HG03060 (cell line): ENCODE results near the gene RFT1.
"Not testable (repeated sequence)": the region's sequence is repeated elsewhere in the genome, so short reads cannot be mapped to it uniquely, and the experiment has no call there.

Experiments
- ATAC-seq: cut with Tn5 transposase; IDR thresholded peaks from one replicate; pipeline ENCODE4 v1.9.1; 2021; ENCODE audit warnings: low read depth, moderate number of reproducible peaks; ENCODE audit not compliant: unreplicated experiment

Gene RFT1

DNA sequence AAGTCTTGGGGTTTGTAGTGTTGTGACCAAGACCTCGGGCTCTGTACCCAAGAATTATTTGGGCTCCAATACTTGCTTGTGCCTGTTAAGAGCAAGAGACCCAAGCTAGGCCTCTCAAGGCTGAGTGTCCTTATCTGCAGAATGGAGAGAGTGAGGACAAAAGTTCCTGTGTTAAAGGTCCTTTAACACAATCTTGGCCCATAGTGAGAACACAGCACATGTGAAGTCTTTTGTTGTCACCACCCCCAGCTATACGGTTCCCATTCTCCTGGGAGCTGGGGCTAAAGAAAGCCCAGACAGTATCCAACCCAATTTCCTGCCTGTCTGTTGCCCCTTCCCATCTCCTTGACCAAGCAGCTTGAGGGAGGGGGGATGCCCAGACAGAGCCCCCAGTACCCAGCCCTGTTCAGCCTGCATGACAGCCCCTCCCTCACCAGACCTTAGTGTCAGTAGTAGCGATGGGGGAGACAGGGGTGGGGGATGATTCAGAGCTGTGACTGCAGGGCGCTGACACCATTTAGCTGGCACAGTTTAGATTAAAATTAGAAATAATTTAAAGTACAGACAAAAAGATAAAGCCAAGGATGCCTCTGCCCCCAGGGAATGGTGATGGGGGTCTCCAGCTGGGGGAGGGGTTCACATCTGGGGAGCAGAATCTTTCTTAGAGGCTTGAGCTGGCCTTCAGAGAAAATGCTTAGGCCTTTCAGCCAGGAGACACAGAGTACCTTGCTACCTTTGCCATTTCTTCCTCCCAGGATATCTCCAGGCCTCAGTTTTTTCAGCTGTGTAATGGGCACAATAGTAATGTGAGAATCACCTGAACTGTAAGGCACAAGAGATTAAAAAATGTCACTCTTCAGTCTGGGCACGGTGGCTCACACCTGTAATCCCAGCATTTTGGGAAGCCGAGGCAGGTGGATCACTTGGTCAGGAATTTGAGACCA, 33.5 kb upstream of the RFT1 start:
- no peak for ATAC-seq

DNA sequence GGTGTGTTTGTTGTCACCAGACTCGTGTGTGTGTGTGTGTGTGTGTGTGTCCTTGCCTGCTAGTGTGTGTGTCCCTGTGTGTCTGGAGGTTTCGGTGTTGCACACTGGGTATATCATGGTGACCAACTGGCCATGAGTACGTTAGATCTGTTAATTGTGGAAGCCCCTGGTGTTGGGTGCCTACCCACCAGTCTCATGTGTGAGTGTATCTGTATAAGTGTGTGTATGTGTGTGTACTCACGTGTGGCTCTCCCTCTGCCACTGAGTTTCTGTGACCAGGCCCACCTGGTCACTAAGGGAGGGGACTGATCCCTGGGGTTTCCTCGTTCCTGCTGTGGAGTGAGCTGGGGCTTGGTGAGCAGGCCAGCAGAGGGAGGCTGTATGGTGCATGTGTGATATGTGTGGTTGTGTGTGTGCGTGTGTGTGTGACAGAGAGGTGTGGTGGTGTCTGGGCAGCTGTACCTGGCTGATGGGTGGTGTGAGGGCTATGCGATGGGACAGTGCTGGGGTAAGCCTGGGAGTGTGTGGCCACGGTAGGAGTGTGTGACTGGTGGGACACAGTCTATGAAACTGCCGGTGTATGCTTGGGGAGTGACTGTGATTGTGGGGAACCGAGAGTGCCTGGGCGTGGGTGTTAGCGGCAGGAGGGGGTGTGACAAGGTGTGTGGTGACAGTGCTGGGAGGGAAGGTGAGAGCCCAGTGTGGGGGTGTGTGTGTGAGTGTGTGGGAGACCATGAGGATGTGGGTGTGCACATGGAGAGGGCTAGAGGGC, 32.6 kb upstream of the RFT1 start:
- no peak for ATAC-seq

DNA sequence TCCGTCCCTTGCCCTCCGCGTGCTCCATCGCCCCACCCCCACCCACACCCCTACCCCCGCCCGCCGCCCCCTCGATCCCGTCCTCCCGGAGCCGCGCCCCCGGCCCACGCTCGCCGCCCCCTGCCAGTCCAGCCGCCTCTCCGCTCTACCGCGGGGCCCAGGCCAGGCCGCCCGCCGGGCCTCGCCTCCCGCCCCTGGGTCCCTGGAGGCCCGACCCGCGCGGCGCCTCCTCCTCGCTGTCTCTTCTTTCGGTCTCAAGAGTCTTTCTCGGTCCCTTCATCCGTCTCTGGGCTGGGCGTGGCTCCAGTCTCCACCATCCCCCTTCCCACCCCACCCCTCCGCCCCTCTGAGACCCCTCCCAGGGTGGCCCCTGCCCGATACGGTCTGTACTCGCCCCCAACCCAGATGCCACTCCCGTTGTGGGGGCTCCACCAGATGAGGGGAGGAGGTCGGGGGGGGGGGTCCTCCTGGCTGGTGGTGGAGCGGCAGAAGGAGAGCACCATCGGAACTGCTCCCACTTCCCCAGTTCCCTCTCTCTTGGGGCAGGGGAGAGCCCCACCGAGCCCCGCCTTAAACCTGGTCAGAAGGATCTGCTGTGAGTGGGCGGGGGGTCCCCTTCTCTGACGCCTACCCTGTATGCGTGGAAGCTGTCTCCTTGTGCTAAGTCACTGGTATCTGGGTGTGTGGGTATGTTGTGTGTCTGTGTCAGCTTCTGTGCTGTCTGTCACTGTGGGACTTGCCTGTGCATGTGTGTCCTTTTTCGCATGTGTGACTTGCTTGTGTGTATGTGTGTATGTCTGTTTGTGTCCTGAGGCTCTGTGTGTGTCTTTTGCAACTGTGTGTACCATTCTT, 31.8 kb upstream of the RFT1 start:
- ATAC-seq = no peak

DNA sequence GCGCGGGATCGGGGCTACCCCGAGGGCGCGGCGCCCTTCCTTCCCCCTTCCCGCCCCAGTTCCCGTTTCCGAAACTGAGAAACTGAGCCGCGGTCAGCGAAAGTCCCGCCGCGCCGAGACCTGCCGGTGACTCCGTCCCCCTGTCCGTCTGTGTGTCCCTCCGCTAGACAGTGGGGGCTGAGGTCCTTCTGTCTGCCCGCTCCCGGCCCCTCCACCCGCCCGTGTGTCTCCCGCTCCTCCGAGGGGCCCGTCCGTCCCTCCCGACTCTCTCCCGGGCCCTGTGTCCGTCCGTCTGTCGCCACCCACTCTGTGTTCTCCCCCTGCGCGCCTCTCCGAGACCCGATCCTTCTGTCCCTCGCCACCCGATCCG, 31.2 kb upstream of the RFT1 start:
- ATAC-seq = no peak

DNA sequence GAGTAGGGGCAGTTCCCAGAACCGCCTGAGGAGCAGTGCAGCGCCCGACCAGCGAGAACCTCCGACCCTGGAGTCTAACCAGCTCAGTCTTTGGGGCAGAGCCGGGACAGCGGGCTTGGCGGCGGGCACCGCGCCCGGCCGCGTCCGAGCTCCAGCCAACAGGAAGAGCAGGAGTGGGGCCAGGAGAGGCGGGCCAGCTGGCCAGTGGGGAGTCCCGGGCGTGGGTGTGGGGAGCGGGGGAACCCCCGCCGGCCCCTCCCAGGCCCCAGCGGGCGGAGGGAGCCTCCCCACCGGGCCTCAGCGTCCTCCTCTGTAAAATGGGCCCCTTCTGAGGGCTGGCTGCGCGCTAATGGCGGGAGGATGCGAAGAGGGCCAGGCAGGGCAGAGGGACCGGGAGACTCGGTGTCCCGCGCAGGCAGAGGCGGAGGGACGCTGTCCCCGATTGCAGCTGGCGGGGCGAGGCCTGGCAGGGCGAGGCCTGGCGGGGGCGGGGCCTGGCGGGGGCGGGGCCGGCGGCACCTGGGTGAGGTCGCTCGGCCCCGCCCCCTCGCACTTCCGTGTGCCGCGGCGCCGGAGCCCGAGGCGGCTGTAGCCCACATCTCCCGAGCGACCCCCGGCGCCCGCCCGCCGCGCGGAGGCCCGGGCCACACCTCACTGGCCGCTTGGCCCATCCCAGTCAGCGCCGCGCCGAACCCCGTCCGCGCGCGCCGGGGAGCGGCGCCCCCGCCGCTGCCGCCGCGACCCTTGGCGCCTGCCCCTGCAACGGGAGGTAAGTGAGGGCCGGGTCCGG, 30.6 kb upstream of the RFT1 start, which contains the start of gene PRKCD:
Gene PRKCD (plus strand): TSS at position 550 of the 790 bp plus-strand sequence. CDS start 17,214 bp downstream, outside the sequence.
- no peak for ATAC-seq

DNA sequence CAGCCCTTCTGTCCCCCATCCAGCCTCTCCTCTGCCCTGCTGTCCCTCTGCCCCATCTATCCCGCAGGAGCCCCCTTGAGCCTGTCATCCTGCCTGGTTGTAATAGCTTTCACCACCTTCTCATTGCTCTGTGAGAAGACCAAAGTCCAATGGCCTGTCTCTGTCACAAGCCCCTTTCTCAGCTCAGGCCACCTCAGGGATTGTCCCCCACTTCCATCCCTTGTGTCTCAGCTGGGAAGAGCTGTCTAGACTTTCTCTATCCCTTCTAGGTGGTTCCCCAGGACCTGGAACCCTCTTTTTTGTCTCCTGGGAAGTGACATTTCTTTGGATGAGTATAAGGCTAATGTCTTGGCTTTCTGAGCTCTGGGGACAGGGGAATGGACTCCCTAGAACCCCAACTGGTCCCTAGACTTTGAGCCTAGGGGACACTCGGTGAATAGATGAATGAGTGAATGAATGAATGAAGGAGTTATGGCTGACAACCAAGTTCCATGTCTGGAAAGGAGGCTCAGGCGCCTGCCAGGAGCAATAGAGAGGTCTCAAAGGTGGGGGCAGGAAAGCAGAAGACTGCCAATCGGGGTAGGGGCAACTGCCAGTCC, 29.9 kb upstream of the RFT1 start:
- no peak for ATAC-seq

DNA sequence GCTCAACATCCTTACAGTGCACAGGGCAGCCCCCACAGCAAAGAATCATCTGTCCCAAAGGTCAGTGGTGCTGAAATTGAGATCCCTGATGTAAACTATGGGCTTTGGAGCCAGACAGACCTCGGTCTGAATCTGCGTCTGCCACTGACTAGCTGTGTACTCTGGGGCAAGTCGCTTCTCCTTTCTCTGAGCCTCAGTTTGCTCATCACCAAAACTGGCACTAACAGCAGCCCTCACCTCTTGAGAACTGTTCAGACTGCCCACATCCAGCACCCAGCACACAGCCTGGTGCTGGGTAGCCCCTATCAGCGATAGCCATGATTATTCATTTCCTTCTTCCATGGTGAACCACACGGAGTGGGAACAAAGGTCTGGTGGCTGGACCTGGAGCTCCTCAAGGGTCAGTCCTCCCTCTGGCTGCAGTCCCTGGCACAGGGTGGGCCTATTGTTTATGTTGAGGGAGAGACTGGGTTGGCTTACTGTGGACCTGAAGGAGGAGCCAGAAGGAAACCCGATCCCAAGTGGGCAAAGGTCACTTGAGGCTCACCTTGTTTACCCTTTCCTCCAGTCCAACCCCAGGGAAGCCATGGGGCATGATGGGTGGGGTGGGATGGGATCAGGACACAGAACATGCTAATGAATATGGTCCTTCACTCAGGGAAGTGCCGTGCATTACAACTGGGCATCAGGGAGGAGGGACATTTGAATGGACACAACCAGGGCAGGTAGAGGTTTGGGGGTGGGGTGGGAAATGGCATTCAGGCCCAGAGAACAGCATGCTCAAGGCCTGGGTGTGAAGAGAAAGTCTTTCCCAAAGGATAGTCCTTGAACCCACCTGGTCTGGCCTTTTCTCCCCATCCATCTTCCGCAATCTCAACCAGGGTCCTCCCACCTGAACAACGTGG, 29.2 kb upstream of the RFT1 start:
- no peak for ATAC-seq

DNA sequence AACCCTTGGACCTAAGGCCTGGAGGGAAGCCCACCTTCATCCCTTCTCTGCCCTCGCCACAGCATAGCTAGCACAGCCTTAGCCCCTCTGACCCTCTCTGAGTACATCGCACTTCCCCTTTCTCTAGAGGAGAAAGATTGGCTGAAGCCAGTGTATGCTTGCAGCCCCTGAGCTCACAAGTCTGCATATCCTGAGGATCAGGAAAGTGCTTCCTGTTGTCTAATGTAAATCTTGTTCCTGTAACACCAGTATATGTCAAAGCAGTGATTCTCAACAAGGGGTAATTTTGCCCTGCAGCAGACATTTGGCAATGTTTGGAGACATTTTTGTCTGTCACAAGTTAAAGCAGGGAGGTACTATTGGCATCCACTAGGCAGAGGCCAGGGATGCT, 28.5 kb upstream of the RFT1 start:
- no peak for ATAC-seq

DNA sequence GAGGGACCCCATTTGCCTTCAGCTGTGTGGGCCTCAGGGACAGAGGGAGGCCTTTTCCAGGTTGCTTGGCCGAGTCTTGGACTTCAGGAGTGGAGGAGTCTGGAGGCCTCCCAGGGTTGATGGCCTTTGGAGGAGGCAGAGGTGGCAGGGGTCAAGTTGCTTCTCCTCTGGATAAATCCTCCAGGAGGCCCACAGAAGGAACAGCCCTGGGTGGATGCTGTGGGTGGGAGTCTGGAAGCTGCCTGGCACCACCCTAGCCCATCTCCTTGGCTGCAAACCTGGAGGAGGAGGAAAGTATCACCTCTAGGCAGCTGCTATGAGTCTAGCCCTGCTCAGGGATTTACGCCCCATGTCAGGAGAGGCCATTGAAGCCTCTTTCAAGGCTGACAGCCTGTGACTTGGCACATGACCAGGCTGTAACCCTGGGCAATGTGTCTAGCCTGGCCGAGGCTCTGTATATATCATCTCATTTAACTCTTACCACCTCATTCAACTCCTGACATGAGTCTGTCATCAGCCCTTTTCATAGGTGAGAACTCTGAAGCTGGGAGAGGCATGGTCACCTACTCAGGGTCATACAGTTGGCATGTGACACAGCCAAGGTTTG, 27.8 kb upstream of the RFT1 start:
- no peak for ATAC-seq

DNA sequence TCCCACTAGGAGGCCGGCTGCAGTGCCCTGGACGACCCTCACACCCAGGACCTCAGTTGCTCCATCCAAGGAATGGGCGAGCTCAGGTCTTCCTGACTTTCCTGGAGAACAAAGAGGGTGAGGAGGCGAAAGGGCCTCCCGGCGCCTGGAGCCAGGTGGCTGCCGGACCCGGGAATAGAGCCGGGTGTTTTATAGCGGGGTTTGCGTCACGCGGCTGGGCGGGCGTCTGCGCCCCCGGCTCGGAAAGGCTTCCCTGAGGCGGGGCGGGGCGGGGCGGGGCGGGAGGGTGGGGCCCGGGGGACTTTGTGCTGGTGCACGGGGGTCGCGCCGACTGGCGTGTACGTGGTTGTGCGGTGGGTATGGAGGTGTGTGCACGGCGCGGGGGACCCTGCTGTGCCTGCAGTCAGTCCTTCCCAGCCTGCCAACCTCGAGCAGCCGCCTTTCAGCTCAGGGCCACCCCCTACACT, 26.2 kb upstream of the RFT1 start:
- no peak for ATAC-seq

DNA sequence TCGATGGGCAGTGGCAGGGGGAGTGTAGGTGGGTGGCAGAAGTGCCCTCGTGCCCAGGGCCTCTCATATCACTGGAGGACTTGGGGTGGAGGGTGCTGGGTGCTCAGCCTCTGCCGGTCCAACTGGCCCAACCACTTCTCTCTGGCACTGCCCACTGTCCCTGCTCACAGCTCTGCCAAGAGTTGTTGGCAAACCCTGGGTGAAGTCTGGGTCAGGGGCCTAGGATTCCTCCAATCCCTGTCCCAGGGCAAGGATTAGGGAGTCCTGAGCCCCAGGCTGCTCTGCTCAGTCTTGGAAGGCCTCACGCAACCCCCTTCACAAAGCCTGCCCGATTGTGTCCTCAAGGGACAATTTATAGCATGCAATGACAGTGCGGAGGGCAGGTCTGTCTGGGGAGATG, 25.5 kb upstream of the RFT1 start:
- ATAC-seq = no peak

DNA sequence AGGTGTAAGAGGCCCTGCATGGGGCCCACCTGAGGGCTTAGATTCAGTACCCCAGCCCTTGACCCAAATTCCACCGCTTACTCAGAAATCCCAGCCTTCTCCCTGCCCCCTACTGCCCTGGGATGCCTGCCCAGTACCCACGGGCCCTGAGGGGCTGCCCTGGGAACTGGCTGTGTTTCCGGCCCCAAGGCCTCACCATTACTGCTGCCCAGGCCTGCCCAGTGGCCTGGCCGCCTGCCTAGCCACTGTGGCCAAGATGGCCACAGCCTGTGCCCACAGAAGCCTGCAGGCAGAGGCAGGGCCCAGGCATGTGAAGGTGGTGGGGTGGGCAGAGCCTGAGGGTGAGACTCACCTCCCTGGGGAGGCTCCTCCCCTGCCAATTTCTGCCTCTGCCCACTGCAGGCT, 24.6 kb upstream of the RFT1 start:
- no peak for ATAC-seq

DNA sequence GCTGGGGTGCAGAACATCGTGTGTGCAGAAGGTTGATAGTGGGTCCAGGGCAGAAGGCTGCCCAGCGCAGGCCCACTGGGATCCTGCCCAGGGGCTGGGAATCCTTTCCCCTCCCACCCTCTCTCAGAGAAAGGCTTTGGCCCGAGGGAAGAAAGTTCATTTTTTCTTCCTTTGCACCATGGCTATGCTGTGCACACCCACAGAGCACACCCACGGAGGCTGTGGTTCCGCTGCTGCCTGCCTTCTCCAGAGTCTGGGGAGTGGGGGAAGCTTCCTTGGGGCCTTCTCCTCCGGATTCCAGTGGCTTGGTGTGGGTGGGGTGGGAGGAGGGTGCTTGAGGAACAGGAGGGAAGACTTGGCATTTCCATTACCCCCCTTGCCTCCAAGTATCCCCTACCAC, 23.7 kb upstream of the RFT1 start:
- ATAC-seq = no peak

DNA sequence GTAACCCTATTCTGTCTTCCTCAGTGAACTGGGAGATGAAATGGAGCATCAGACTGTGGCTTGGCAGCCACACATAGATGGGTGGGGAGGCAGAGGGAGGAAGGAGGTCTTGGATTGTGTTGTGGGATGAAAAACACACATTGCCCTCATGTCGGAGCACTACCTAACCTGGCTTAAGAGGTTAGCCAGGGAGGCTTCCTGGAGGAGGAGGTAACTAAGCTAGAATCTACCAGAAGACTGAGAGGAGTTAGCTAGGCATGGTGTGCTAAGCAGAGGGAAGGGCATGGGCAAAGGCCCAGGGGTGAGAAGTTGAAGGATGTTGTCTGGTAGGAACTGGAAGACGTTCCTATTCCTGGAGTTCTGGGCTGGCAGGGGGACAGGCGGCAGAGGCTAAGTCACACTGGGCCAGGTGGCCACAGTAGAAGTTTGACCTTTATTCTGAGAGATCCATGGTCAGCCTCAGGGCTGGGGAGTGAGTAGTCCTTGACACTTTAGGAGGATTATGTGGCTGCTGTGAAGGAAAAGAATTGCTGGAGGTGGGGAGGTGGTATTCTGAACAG, 23.1 kb upstream of the RFT1 start:
- ATAC-seq = no peak

DNA sequence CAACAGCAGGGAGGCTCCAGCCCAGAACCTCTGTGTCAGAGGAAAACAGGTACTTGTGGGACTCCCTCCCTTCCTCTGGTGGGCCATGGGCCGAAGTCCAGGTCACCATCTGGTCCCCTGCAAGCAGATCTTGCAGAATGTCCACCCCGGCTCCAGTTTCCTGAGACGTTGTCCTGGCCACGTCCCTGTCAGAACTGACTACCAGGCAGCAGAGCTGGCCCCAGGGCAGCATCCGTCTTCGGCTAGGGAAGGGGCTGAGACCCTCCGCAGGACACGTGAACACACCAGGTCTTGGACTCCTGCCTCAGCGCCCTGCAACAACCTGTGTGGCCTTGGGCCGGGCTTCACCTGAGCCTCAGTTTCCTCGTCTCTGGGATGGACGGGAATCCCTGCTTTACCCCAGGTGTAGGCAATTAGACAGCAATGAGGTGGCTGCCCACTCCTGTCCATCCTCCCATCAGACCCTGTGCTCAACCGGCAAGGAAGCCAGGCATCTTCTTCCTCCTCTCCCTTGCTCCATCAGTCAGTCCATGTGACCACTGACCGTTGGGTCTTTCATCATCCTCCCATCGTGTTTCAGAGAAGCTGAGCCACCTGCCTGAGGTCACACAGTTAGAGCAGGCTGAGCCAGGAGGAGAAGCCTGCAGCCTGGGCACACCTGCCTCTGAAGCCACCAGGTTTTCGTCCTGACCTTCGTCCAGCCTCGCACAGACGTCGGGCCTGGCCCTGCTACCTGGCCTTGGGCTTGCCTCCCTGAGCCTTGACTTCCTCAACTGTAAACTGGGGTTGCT, 21.8 kb upstream of the RFT1 start:
- ATAC-seq = no peak

DNA sequence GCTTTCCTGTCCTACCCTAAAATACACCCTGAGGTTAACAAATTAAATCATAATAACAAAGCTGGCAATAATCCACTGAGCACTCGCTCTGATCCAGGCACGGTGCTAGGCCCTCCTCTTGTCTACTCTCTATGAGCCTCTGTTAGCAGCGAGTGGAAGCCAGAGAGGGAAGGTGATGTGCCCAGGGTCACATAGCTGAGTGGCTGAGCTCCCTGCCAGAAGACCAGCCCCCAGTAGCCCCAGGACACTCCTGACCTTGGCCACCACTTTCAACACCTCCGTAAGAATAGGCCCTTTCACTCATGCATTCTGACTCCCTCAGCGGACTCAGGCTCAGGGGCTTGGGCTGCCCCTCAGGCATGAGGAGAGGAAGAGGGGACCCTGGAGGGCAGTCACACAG, 21.2 kb upstream of the RFT1 start:
- no peak for ATAC-seq

DNA sequence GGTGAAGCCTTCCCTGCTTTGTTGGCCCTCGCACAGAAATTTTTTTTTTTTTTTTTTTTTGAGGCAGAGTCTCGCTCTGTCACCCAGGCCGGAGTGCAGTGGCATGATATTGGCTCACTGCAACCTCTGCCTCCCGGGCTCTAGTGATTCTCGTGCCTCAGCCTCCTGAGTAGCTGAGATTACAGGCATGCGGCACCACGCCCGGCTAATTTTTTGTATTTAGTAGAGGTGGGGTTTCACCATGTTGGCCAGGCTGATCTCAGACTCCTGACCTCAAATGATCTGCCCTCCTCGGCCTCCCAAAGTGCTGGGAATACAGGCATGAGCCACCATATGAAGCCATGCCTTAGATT, 20.8 kb upstream of the RFT1 start:
- not testable (repeated sequence) for ATAC-seq
